Activated T-helper 1 cell treated with anti-CD3 and anti-CD28 coated beads, Interleukin-2, amount 50 U/mL, for 16 hours (primary cell): ENCODE data around the gene SLC22A16.

Experiments
- DNase-seq, 2 donors: peaks; one replicate each; pipeline ENCODE4 v3.0.0-alpha.2; 2020; ENCODE audit warnings: low read depth in 1 of 2, low spot score in 1 of 2

Gene SLC22A16

GRCh38 chr6:110409794-110410193 lies 66.6 kb downstream of the SLC22A16 start:
- DNase-seq, result no peak

- no peak for DNase-seq
These were observed 67.5 kb downstream of the SLC22A16 start for GRCh38 chr6:110408901-110409300.

- no peak for DNase-seq
These were observed 71.8 kb downstream of the SLC22A16 start for GRCh38 chr6:110404607-110405006.

GRCh38 chr6:110401585-110402176 lies 74.7 kb downstream of the SLC22A16 start:
- no peak for DNase-seq

GRCh38 chr6:110400208-110400607 lies 76.2 kb downstream of the SLC22A16 start:
- no peak for DNase-seq

GRCh38 chr6:110399219-110400071 lies 77.0 kb downstream of the SLC22A16 start:
- no peak for DNase-seq

- DNase-seq, result no peak
These were observed 77.6 kb downstream of the SLC22A16 start for GRCh38 chr6:110398778-110399177.

GRCh38 chr6:110395221-110395620 lies 81.2 kb downstream of the SLC22A16 start:
- no peak for DNase-seq

GRCh38 chr6:110394409-110394808 lies 82.0 kb downstream of the SLC22A16 start:
- no peak for DNase-seq

GRCh38 chr6:110392727-110393126 lies 83.7 kb downstream of the SLC22A16 start:
- DNase-seq, result no peak

GRCh38 chr6:110390404-110390803 lies 86.0 kb downstream of the SLC22A16 start:
- DNase-seq, result no peak

GRCh38 chr6:110389689-110390382 lies 86.6 kb downstream of the SLC22A16 start:
- no peak for DNase-seq

GRCh38 chr6:110387986-110388385 lies 88.4 kb downstream of the SLC22A16 start:
- no peak for DNase-seq

GRCh38 chr6:110385458-110385863 lies 91.0 kb downstream of the SLC22A16 start:
- no peak for DNase-seq

GRCh38 chr6:110378552-110378951 lies 97.9 kb downstream of the SLC22A16 start:
- no peak for DNase-seq
